Epidermal melanocyte (primary cell): ENCODE measurements around the gene HINT3.
"Not testable (repeated sequence)": the region's sequence is repeated elsewhere in the genome, so short reads cannot be mapped to it uniquely, and the experiment has no call there.

Experiments
- DNase-seq: peaks from one replicate; pipeline ENCODE4 v3.0.0; 2011; ENCODE audit warnings: low spot score; ENCODE audit not compliant: insufficient read length

HINT3 gene

GRCh38 chr6:125939791-125940190 is 16.8 kb upstream of the HINT3 start:
- no peak for DNase-seq

DNA sequence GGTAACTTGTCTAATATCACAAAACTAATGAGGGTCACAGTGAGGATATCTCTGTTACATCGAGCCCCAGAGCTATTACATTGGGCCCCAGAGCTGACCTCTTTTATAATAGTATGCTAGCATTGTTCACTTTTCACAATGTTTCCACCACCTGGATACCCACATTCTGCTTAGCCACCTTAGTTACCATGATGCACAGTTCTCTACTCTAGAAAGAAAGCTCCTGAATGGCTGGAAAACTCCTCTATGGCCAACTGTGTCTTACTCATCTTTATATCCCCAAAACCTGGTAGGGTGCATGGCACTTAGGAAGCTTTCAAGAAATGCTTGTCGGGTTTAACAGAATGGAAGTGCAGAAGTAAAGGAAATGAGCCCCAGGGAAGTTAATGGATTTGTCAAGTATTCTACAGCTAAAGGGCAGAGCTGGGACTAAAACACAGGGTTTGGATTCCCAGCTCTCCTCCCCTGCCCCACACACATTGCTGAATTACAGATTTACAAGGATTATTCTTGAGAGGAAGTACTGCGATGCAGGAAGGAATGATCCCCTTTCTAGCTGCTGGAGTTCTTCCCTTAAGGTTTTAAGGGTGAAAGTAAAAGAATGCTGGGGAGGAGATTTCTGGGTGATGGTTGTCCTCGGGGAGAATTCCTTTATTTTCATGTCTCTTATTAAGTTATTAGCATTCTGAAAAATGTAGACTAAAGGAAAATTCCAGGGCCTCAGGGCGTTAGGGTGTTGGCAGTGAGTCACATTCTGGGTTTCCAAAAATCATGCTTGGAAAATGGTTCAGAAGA is 16.1 kb upstream of the HINT3 start:
- no peak for DNase-seq

DNA sequence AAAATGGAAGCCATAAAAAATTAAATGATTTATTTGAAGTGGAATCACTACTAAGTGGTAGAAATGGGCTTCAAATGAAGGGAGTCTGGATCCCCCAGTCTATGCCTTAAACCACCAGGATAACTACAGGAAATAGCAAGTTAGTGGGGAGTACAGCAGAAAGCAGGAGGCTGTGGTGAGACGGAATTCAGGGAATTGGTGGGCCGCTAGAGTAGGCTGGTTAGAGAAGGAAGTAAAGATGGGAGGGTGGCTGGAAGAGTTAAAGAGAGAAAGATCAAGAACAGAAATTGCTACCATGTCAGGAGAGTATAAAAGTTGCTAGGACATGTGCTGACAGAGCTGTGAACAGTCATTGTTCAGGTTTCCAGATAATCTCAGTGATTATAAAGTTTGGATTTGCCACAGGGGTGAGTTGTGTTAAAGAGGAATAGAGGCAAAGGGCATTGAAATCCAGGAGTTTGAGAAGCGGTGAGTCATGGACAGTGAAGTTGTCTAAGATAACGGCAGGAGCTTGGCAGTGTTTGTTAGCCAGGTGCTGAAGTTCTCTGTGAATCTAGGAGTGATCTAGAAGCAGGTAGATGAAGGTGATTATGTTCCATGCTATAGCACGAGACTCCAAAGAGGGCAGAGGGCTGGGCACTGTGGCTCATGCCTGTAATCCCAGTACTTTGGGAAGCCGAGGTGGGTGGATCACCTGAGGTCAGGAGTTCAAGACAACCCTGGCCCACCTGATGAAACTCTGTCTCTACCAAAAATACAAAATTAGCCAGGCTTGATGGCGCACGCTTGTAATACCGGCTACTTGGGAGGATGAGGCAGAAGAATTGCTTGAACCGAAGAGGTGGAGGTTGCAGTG is 13.7 kb upstream of the HINT3 start:
- no peak for DNase-seq

- no peak for DNase-seq
These were observed 12.8 kb upstream of the HINT3 start for GRCh38 chr6:125943528-125944433.

DNA sequence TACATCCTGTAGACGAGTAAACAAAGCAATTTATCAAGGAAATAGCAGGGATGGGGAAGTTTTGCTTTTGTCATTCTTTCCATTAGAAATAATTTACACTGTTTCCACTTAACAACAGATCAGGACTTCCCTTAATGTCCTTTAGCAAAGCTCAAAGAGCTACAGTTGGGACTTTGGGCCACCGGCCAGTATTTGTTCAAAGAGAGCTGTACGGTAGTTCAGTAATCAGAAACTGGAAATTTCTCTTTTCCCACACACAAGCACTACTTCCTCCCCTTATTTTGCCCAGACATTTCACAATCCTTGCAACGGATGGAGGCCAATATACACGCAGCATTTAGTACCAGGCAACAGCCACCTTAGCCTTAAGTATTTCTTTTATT is 12.1 kb upstream of the HINT3 start:
- DNase-seq, result no peak

DNA sequence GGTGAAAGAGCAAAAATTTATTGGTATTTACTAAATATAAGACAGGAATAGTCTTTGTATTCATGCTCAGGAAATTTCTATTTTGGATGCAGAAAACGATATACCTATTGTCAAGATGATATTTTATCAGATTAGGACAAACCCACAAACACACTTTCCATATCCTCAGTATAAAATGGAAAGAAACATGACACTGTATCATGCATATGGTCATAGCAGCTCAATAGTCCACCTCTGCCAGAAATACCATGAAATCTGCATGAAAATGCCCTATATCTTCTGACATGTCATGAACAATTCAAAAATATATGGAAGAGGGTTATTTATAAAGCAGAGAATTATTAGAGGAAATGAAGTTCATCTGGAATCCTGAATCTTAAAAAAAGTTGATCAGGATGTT is 11.7 kb upstream of the HINT3 start:
- no peak for DNase-seq

DNA sequence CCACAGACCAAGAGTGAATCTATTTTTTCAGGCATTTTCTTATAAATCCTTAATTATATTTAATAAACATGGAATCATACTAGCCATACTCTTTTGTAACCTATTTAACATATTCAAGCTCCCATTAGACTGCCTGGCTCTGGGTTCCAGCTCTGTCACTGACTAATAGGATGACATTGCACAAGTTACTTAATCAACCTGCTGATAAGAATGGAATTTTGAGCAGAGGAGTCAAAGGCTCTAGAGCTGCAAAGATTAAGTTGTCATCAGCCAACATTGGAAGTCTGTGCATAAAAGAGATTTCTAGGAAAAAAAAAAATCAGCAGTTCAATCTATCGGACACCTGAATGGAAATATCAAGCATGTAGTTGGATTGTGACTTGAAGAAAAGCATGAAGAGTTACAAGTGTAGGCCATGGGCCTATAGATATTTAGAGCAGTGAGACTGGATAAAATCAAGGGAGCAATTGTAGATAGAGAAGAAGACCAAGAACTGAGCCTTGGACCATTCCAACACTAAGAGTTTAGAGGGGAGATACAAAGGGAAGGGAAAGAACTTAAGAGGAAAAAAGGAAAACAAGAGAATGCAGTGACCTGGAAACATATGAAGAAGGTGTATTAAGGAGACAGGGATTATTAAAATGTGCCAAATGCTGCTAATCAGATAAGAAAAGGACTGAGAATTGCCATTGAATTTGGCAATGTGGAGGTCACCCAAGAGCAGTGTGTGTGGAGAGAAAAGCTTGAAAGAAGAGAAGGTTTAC is 11.0 kb upstream of the HINT3 start:
- no peak for DNase-seq

DNA sequence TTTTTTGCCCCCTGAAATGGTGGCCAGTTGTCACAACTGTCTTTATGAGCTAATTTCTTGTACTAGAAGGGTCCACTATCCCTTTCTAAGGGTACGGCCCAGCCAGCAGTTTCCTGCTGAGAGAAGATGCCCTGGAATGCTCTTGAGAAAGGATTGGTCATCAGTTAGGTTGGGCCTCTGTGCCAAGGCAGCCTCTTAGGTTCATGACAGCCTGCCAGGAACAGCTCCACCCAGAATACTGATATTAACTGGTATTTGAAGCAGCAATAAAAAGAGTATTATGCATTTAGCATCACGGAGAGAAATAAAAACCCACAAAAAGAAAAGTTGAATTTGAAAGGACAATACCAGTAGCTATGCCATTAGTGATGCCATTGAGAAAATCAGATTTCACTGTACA is 9.0 kb upstream of the HINT3 start:
- no peak for DNase-seq

DNA sequence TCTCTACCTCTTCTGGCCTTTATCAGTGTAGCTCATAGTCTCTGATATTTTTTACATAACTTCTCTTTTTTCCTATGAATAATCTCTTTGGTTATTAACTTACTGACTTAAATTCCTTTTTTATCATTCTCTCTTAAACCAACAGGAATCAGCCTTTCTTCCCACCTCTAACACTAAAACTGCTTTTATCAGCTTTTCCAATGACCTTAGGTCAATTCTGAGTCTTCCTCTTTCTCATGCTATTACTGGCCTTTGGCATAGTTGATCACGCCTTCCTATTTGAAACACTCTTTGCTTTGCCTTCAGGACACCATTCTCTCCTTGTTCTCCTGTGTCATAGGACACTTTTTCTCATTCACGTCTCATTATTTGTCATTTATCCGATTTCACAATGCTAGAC is 8.1 kb upstream of the HINT3 start:
- DNase-seq, result no peak

GRCh38 chr6:125949069-125949468 is 7.5 kb upstream of the HINT3 start:
- no peak for DNase-seq

DNA sequence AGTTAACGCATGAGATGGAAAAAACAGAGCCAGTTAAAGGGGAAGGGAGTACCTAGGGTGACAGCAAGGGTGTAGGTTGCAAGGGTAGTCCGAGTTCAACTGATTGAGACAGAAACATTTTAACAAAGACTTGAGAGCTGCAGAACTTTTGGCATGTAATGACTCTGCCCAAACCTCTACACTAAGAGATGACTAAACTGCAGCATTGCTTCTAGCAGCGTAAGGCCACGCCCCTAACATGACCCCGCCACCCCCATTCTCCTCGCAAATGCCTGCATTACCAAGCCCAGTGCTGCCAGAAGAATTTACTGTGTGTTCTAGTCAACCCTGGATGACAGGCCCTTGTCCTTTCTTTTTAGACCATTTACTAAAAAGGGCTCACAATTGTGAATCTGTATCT is 6.3 kb upstream of the HINT3 start:
- no peak for DNase-seq

DNA sequence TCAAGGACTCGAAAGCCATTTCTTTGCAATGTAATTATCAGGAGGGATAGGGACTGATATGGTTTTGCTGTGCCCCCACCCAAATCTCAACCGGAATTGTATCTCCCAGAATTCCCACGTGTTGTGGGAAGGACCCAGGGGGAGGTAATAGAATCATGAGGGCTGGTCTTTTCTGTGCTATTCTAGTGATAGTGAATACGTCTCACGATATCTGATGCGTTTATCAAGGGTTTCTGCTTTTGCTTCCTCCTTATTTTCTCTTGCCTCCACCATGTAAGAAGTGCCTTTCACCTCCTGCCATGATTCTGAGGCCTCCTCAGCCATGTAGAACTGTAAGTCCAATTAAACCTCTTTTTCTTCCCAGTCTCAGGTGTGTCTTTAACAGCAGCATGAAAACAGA is 5.9 kb upstream of the HINT3 start:
- DNase-seq, result not testable (repeated sequence)

DNA sequence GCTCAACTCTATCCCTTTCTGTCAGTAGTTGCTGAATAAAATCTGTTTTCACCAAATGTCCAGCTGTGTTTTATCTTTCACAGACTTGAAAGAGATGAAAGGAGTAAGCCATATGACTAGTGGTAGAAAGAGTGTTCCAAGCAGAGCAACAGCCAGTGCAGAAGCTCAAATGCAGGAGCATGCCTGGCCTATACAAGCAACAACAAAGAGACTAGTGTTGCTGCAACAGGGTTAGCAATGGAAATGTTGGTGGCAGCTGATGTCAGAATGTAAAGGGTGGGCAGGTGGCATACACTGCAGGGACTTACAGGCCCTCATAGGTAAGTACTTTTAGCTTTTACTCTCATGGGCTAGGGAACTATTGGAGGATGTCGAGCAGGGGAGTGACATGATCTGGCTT is 5.2 kb upstream of the HINT3 start:
- no peak for DNase-seq

- no peak for DNase-seq
These were observed 3.6 kb upstream of the HINT3 start for GRCh38 chr6:125952764-125953501.

GRCh38 chr6:125953502-125953875 is 3.1 kb upstream of the HINT3 start:
- no peak for DNase-seq

DNA sequence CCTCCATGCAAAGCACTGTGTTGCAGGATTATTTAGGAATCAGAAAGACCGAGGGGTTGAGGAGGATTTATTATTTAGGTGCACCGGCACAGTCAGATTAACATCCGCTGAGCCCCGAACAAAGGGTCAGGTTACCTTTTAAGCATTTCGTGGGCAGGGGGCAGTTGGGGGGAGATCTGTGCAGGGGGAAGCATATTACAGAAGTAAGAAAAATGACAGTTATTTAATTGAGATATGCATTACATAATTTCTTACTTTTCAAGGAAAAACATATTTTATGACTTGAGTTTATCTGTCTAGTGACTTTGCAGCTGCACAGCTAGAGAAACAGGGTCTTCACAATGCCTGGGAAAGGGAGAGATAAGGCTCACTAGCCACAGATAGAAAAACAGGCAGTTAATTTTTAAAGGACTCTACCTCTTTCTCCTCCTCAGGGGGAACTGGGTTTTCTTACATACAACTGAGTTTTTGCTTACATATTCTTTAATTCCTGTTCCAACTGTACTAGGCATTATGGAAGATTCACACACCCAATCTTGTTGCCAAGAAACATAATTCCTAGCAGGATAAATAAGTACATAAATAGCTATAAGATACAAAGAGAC is 1.7 kb upstream of the HINT3 start:
- DNase-seq, result no peak

GRCh38 chr6:125955973-125956372 is 597 bp upstream of the HINT3 start:
- no peak for DNase-seq

DNA sequence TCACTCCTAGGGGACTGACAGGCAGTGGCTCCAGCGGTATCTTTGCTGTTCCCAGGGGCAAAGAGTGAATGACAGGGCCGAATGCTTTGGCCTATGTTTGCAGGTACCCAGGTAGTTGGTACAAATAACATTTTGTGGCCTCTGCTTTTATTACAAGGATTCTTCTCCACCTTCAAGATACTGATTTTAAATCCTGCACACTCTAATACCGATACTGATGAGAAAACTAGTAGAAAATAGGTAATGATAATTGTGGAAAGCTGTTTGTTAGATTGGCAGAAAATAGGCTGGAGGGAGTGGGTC is 772 bp downstream of the HINT3 start:
- DNase-seq, result no peak

DNA sequence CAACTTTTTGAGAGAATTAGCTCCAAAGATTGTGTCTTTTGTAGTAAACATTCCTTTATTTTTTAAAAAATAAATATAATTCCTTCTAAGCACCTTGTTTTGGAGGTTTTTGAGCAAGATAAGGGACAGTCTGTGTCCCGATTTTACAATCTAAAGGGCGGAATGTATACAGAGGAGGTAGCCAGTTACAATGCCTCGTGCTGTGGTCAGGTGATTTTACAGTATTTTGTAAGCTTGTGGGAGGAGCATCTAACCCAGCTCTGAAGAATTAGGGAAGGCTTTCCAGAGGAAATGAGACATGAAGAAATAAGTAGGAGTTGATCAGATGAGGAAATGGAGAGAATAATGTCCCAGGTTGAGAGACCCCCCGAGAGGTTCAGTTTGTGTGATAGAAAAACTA is 1.3 kb downstream of the HINT3 start:
- peak; percentile 32 for DNase-seq

- DNase-seq, result no peak
These were observed 2.5 kb downstream of the HINT3 start for GRCh38 chr6:125959041-125959440.
